Lung (tissue), 12 donors: Measurements from ENCODE around the gene SPON1. TPM values are rescaled to one million over a fixed set of nuclear protein-coding genes. Genes with fewer than 3 reads are reported as not detected.

Experiments used
- ATAC-seq: fragments of 200-7000 bp; cut with Tn5 transposase; one replicate; pipeline ENCODE4 v1.9.1; 2020; ENCODE audit warnings: moderate number of reproducible peaks; ENCODE audit not compliant: insufficient read depth, low FRiP score
- DNase-seq, 3 donors: peaks; one replicate each; pipeline ENCODE4 v3.0.0-alpha.2; 2013 to 2017
- H3K27ac ChIP-seq, 2 donors: one replicate each; pipeline ENCODE4 v1.5.1; 2013; ENCODE audit warnings: mild to moderate bottlenecking in 2 of 2, moderate library complexity in 2 of 2, control low read depth in 1 of 2, inconsistent platforms in 1 of 2, low read depth in 1 of 2, low read length in 1 of 2
- H3K27me3 ChIP-seq, 3 donors: one replicate each; pipeline ENCODE4 v1.5.1; 2013; ENCODE audit warnings: low read length in 2 of 3; ENCODE audit not compliant: control insufficient read depth in 3 of 3, insufficient read depth in 3 of 3
- H3K36me3 ChIP-seq, 4 donors: one replicate each; pipeline ENCODE4 v1.5.1; 2013; ENCODE audit warnings: low read length in 4 of 4, mild to moderate bottlenecking in 1 of 4, moderate library complexity in 1 of 4; ENCODE audit not compliant: control insufficient read depth in 4 of 4, insufficient read depth in 4 of 4
- H3K4me1 ChIP-seq, 5 donors: one replicate each; pipeline ENCODE4 v1.5.1; 2013; ENCODE audit warnings: low read length in 5 of 5, mild to moderate bottlenecking in 2 of 5, moderate library complexity in 1 of 5; ENCODE audit not compliant: control insufficient read depth in 5 of 5, insufficient read depth in 5 of 5
- H3K4me3 ChIP-seq: one replicate; pipeline ENCODE4 v1.5.1; 2013; ENCODE audit warnings: mild to moderate bottlenecking, control low read depth, moderate library complexity
- H3K9ac ChIP-seq, 2 donors: one replicate each; pipeline ENCODE4 v1.5.1; 2013; ENCODE audit warnings: low read length in 2 of 2, control low read depth in 1 of 2; ENCODE audit not compliant: insufficient read depth in 1 of 2
- H3K9me3 ChIP-seq, 4 donors: one replicate each; pipeline ENCODE4 v1.5.1; 2013; ENCODE audit warnings: low read length in 3 of 4, mild to moderate bottlenecking in 1 of 4, moderate library complexity in 1 of 4; ENCODE audit not compliant: control insufficient read depth in 4 of 4, insufficient read depth in 3 of 4
- CTCF ChIP-seq: IDR thresholded peaks from 2 replicates; pipeline ENCODE4 v1.5.1; 2012; ENCODE audit warnings: mild to moderate bottlenecking; ENCODE audit errors: control extremely low read depth, extremely low read depth
- WGBS, 2 donors: extraction: QIAGEN DNeasy Blood & Tissue Kit; methylation state at CpG; one replicate each; pipeline ENCODE4 v1.1.7; 2013; 5-methylcytosine and 5-hydroxymethylcytosine counted together
- polyA plus RNA-seq, 2 donors: library from polyadenylated mRNA; stranded (reverse); fragments of 200-250 nt; gene quantifications; one replicate each; pipeline ENCODE4 v1.2.1, GENCODE V29; 2013
- total RNA-seq, 2 donors: library from RNA; depleted of rRNA in 1 of 2; stranded (reverse); fragments of >200 nt in 1 of 2; gene quantifications; one replicate each; pipeline ENCODE4 v1.2.1, GENCODE V29; 2014 to 2021
- donor health status: control.
- donor health status: control.
- donor health status: Bipolar disorder and iron deficiency.
- donor health status: healthy.
- donor health status: DM: yes; HTN: yes; CAD: no.

Gene SPON1
- total and polyA plus RNA-seq, 4 donors: 8.4 to 98.6 (median 59.9) TPM

GRCh38 chr11:13920756-13921155 lies 41.8 kb upstream of the SPON1 start:
- Histone ChIP-seq H3K4me3 (no peak overlapping the region), H3K36me3 (no peaks in the 10 kb centered on the region), H3K27ac (no peak overlapping the region), H3K27me3 (no peaks in the 10 kb centered on the region), H3K9ac (no peak overlapping the region), H3K9me3 (no peaks in the 10 kb centered on the region), H3K4me1 (peaks cover 0 to 75% (median 30%) of the 10 kb centered on the region in 5 donors)
- TF ChIP-seq CTCF: no peak
- ATAC-seq: no peak
- 81 to 88% methylated on average over 3 of the region's 3 CpGs for WGBS, 2 donors
- DNase-seq: peak; percentile 73 to 99 (median 99)

- no peak for TF ChIP-seq CTCF
- WGBS, 2 donors: 80 to 83% methylated on average over 8 of the region's 8 CpGs
- H3K36me3 ChIP-seq: no peaks in the 10 kb centered on the region
- DNase-seq: no peak
- no peaks in the 10 kb centered on the region for H3K9me3 ChIP-seq
- H3K9ac ChIP-seq: no peak overlapping the region
- no peak for ATAC-seq
- H3K27me3 ChIP-seq: no peaks in the 10 kb centered on the region
- H3K27ac ChIP-seq: no peak overlapping the region
- H3K4me3 ChIP-seq: no peak overlapping the region
- H3K4me1 ChIP-seq: peaks cover 0 to 78% (median 30%) of the 10 kb centered on the region in 5 donors
These were observed 41.0 kb upstream of the SPON1 start for GRCh38 chr11:13921545-13921944.

GRCh38 chr11:13923182-13923581 lies 39.3 kb upstream of the SPON1 start:
- no peak overlapping the region for H3K27ac ChIP-seq

More at GRCh38 chr11:13923182-13923581, 39.3 kb upstream of the SPON1 start:
- WGBS, 2 donors: 59 to 67% methylated on average over 1 of the region's 1 CpG
- Histone ChIP-seq H3K9me3 (no peaks in the 10 kb centered on the region), H3K9ac (no peak overlapping the region), H3K36me3 (no peaks in the 10 kb centered on the region), H3K4me3 (no peak overlapping the region), H3K4me1 (peaks cover 0 to 72% (median 30%) of the 10 kb centered on the region in 5 donors), H3K27me3 (no peaks in the 10 kb centered on the region)
- DNase-seq: no peak
- no peak for TF ChIP-seq CTCF
- peak; percentile 47 for ATAC-seq
